OCI-LY7 (cell line): ENCODE results near the gene LAX1.

Experiments
- EZH2phosphoT487 ChIP-seq: fragments of 200-600 bp; sonication (generic); IDR thresholded peaks from 2 replicates; pipeline ENCODE4 v1.6.1; 2018; ENCODE audit warnings: low read depth, borderline replicate concordance, mild to moderate bottlenecking, mixed run types, antibody characterized with exemption, low read length, moderate library complexity, mixed read lengths
- TF ChIP-seq, protein P1 (sequence below): fragments of 200-600 bp; sonication (generic); conservative IDR thresholded peaks from 2 replicates; pipeline ENCODE4 v1.5.1; 2014; ENCODE audit warnings: mild to moderate bottlenecking, antibody characterized with exemption, low read length, moderate library complexity, mixed read lengths

DNA sequence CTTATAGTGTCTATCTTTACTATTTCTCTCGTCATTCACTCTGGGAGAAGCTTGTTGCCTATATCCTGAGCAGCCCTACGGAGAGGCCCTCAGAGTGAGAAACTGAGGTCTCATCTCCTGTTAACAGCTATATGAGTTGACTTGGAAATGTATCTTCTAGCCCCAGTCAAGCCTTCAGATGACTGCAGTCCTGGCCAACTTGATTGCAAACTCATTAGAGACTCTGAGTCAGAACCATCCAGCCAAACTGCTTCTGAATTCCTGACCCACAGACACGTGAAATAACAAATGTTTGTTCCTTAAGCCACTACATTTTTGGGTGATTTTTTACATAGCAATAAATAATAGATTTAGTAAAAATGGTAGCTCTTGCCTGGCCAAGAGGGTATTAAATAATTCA is 26.5 kb downstream of the LAX1 start:
- TF ChIP-seq, protein P1, sequence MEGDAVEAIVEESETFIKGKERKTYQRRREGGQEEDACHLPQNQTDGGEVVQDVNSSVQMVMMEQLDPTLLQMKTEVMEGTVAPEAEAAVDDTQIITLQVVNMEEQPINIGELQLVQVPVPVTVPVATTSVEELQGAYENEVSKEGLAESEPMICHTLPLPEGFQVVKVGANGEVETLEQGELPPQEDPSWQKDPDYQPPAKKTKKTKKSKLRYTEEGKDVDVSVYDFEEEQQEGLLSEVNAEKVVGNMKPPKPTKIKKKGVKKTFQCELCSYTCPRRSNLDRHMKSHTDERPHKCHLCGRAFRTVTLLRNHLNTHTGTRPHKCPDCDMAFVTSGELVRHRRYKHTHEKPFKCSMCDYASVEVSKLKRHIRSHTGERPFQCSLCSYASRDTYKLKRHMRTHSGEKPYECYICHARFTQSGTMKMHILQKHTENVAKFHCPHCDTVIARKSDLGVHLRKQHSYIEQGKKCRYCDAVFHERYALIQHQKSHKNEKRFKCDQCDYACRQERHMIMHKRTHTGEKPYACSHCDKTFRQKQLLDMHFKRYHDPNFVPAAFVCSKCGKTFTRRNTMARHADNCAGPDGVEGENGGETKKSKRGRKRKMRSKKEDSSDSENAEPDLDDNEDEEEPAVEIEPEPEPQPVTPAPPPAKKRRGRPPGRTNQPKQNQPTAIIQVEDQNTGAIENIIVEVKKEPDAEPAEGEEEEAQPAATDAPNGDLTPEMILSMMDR = no peak
- TF ChIP-seq EZH2phosphoT487 = no peak
